Epidermal melanocyte (primary cell): ENCODE measurements around the gene SPRR3.
"Not testable (repeated sequence)": the region's sequence is repeated elsewhere in the genome, so short reads cannot be mapped to it uniquely, and the experiment has no call there.

Source experiments
- DNase-seq: peaks from one replicate; pipeline ENCODE4 v3.0.0; 2011; ENCODE audit warnings: low spot score; ENCODE audit not compliant: insufficient read length

Gene SPRR3

DNA sequence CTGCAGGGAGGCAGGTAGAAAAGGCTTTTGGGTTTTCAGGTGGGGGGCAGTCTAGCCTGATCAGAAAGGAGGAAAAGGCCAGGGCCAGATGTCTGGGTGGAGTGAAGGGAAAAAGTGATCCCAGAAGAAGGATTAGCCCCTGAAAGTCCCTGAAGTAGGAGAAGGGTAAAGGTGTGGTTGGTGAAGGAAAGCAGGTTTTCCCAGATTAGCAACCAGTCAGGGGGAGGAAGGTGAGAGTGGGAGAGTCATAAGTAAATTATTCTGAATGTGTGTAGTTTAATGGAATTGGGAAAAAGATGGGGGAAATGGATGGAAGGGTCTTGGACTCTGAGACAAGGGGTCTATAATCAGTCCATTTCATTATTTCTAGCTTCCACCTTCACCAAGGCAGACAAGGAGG lies 18.3 kb upstream of the SPRR3 start:
- no peak for DNase-seq

DNA sequence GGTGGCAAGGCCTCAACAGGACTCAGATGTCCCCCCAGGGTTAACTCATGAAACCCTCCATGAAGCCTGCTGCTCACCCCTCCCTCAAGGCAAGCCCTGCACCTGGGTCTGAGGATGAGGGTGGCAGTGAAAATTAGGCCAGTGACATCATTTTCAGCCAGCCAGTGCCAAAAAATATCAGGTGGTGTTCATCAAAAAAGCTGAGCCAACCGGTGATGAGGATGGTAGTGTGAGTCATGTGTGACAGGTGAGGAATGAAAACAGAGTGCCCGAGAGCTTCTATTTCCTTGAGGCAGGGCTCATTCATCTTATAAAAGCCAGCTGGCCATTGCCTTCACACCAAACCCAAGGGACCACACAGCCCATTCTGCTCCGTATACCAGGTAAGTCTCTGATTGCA lies 17.8 kb upstream of the SPRR3 start, which contains the start of gene SPRR1A:
SPRR1A (plus strand) TSS at position 339 of the 400 bp plus-strand sequence. CDS start 1,150 bp downstream, outside the sequence.
- DNase-seq, result no peak

DNA sequence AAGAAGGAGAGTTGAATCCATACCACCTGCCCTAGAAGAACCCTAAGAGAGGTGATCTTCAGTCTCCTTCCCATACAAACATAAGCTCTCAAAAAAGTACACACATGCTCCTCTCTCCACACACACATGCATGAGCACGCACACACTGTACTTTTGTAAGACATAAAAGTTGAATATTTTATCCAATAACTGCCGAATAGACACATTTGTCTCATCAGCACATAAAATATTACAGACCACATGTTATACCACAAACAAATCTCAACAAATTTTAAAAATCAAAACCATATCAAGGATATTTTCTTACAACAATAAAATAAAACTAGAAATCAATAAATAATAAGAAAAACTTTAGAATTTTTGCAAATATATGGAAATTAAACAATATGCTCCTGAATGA lies 15.0 kb upstream of the SPRR3 start:
- DNase-seq, result no peak

DNA sequence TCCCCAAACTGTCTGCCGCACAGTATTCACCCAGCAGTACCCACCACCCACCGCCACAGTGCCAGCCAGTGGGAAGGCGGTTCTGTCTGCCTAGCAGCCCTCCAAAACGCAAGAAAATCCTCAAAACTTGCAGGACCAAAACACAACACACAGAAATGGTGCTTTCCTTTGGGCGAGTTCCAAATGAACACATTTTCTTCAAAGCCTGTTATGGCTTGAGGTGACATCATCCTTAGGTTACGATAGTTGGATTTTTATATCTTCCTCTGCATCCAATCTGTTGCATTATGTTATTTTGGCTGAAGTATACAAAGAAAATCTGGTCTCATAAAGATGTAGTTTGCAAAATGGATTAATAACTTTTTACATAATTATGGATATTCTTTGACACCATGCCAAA lies 8.4 kb upstream of the SPRR3 start:
- no peak for DNase-seq

DNA sequence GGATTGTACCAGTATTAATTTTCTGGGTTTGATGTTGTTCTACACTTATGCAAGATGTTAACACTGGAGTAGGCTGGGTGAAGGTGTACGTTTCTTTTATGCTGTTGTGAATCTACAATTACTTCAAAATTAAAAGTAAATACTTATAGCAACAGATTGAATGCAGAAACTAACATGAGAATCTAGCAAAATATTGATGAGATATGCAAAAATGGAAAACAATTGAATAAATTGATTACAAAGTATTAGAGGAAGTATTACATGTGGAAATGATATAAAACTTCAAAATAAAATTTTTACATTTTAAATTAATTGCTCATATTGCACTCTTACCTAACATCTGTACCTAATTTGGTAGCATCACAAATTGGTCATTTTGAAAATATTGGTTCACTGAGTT lies 5.7 kb upstream of the SPRR3 start:
- no peak for DNase-seq

DNA sequence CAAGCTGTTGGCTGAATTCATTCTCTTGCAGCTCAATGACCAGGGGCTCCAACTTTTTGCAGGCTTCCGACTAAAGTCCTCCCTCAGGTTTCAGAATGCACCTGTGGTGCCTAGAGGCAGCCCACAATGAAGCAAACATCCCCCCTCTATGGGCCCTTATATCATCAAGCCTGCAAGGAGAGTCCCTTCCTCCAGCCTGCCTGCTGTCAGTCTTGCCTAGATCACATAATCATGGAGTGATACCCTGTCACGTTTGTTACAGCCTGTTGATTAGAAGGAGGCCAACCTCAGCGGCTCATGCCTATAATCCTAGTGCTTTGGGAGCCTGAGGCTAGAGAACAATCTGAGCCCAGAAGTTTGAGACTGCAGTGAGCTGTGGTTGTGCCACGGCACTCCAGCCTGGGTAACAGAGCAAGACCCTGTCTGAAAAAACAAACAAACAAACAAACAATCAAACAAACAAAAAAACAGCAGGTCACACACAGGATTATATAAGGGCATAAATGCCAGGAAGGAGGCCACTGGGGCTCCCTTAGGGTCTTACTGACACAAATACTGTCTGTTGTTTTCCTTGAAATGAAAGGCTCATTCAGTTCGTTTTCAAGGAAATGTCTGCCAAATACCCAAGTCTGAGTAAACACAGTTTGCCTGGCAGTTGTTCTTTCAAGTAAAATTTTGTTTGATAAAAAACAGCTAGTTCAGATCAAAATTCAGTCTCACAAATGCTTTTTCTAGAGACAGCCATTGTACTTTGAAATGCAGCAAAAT lies 4.7 kb upstream of the SPRR3 start:
- DNase-seq, result no peak

DNA sequence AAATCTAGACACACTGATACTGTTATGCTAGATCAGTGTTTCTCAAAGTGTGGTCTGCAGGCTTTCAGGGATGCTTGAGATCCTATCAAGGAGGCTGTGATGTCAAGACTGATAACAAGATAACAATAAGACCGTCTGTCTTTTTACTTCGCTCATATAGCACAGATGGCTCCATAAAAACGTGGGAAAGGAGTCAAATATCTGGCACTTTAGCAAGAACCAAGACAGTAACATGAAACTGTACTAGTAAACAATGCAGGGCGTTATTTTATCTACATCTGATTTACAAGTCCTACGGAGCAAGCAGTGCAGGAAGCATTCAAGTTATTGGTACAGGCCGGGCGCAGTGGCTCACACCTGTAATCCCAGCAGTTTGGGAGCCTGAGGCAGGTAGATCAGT lies 3.6 kb upstream of the SPRR3 start:
- no peak for DNase-seq

DNA sequence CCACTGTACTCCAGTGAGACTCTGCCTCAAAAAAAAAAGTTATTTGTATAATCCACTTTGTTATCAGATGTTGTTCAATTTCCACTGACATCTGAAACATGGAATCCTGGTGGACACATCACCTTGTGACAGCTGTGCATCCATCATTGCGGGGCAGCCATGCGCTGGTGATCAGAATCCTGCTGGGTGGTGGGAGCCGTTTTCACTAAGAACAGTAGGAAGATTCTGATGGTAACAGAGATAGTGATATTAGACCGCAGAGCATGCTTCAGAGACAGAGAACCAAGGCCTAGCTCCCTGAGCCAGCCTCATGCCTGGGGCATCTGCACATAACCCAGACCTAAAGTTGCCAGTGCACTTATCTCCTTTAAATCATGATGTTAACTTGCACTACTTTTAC lies 3.1 kb upstream of the SPRR3 start:
- DNase-seq, result no peak

DNA sequence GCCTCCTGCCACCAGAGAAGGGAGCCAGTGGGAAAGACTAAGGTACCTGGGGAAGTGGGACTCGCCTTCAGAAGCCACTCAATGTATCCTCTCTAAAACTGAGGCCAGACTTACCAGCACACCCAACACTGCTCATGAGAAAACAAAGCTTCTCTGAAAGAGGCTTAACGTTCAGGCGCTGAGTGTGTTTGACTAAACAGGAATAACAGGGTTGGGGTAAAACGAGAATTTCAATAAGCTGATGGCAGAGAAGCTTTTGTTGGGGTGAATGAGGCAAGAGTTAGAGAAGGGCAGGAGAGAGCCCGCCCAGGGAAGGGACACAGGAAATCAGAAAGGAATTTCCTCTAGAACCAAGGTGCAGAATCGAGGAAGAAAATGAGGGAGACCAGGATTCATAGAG lies 1.7 kb upstream of the SPRR3 start:
- DNase-seq, result no peak

DNA sequence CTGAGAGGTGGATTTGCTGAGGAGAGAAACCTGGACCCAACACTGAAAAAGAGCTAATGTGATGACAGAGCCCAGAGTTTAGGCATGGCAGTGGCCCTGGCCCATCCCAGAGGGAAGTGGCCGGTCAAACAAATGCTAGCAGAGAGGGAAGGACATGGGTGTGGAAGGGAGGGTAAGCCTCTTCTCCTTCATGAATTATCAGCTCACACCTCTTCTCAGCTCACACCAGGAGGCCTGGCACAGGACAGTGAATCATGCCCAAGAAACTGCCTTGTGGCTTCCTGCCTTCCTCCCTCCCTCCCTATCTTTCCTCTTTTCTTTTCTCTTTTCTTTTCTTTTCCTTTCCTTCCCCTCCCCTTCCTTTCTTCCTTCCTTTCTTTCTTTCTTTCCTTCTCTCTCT lies 1.3 kb upstream of the SPRR3 start:
- no peak for DNase-seq

DNA sequence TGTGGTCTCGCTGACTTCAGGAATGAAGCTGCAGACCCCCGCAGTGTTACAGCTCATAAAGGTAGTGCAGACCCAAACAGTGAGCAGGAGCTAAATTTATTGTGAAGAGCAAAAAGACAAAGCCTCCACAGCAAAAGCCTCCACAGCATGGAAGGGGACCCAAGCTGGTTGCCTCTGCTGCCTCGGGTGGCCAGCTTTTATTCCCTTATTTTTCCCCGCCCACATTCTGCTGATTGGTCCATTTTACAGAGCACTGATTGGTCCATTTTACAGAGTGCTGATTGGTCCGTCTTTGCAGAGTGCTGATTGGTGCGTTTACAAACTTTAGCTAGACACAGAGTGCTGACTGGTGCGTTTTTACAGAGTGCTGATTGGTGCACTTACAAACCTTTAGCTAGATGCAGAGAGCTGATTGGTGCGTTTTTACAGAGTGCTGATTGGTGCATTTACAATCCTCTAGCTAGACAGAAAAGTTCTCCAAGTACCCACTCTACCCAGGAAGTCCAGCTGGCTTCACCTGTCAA lies 9.7 kb downstream of the SPRR3 start:
- not testable (repeated sequence) for DNase-seq

DNA sequence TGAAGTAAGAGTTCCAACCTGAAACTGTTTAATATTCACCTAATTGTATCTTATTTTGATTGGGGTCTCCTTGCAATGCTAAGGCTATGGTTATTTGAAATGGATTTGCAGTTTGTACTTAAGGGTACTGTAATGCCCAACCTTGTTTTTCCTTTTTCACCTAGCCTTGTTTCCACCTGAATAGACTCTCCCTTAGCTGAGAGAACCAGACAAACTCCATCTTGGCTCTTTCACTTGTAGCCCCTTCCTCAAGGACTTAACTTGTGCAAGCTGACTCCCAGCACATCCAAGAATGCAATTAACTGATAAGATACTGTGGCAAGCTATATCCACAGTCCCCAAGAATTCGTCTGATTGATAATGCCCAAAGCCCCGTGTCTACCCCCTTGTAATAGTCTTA lies 20.3 kb downstream of the SPRR3 start:
- DNase-seq, result not testable (repeated sequence)

DNA sequence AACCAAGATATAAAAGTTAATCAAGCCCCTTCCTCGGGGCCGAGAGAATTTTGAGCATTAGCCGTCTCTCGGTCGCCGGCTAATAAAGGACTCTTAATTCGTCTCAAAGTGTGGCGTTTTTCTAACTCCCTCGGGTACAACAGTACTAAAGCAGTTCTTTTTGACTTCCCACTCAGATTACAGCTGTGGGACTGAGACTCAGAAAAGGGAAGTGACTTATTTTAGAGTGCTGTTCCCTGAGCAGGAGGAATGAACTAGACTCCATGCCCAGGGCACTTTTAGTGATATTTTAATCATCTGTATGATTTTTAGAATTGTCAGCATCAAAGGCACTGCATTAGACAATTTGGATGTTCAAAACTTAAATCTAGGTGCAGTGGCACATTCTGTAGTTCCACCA lies 20.8 kb downstream of the SPRR3 start:
- DNase-seq, result not testable (repeated sequence)

DNA sequence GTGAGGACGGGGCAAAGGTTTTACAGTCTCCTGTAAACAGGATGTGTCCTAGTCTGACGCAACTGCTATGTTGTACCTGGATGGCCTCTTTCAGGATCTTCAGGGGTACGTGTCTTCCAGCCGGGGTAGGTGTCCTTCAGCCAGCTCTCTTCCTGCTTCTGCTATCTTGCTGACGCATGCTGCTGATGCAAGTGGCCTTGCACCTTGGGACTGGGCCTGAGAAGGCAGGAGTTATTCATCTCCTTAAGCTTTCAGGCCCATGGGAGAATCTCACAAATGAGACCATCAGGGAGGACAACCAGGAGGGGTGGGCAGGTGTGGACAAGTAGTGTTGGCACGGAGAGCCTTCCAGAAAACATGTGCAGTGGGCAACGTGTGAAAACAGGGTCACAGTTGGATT lies 21.6 kb downstream of the SPRR3 start:
- DNase-seq, result no peak

DNA sequence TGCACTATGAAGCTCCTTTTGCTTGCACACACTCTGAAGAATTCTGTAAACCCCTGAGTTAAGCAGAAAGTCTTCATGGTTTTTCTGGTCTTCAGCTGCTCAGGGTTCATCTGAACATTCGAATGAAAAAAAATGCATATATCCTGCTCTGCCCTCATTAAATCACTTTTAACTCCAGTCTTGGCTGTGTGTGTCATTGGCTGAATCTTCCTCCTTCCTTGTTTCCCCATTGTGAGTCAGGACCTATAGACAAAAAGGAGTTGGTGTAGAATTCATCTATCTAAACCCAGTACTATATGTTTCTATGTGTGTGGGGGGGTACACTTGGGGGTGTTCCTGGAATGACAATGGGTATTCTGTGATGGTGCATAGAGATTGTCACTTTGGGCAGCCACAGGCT lies 22.9 kb downstream of the SPRR3 start:
- DNase-seq, result no peak

DNA sequence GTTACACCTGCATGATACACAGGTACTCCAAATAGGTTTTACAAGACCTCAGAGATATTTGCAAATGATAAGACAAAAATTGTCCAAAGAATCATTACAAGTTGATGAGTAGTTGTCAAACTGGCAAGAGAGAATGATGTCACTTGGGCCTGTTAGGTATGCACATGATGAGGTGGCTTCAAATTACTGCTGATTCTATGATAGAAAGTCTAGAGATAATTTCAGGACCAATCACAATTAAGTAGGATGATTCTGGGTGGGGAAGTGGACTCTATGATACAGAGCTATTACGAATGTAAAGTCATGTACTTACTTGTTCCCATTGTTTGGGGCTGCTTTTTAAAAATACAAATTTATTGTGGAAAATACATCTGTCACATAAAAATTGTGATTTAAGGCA lies 24.2 kb downstream of the SPRR3 start:
- DNase-seq, result no peak

DNA sequence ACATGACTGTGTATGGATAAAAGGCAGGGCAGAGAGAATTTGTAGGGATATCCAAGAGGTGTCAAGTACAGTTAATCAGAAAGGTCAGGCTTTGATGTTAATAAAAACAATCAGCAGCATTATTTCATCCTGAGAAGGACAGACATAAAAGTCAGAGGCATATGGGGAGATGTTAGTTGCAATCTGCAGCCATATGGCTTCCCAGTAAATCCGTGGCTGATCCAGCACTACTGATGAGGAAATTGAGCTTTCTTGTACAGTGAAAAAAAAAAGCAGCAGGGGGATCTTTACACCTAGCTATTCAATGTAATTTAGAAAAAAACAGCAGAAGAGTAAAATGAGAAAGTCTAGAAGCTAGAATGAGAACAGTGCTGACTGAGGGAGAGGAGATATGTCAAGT lies 27.2 kb downstream of the SPRR3 start:
- no peak for DNase-seq

DNA sequence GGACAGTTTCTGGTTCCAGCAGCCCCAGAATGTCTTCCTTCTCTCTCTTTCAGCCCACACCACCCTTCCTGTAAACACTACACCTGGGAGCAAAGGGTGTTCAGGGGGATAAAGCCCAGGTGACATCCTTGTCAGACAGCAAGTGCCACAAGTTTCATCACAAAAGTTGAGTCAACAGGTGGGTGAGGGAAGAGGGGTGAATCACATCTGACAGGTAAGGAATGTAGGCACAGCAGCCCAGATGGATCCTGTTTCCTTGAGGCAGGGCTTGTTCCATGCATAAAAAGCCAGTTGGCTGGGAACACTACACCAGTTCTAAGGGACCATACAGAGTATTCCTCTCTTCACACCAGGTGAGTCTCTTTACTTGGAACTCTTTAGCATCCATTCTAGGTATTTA lies 29.3 kb downstream of the SPRR3 start, which contains the start of gene SPRR1B:
SPRR1B (plus strand) TSS at position 309 of the 400 bp plus-strand sequence. CDS start 1,143 bp downstream, outside the sequence.
- no peak for DNase-seq

DNA sequence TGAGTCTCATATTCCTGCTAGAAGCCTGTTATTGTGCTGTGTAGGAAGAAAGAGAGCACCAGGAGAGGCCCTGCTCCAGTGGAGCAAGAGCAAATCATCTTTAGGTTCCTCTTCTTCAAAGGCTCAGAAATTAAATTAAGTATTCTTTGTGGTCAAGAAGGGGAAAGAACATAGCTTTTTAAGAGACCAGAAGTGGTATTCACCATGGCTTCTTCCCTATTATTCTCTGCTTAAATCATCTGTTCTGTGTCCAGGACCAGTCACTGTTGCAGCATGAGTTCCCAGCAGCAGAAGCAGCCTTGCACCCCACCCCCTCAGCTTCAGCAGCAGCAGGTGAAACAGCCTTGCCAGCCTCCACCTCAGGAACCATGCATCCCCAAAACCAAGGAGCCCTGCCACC lies 30.5 kb downstream of the SPRR3 start:
- no peak for DNase-seq

DNA sequence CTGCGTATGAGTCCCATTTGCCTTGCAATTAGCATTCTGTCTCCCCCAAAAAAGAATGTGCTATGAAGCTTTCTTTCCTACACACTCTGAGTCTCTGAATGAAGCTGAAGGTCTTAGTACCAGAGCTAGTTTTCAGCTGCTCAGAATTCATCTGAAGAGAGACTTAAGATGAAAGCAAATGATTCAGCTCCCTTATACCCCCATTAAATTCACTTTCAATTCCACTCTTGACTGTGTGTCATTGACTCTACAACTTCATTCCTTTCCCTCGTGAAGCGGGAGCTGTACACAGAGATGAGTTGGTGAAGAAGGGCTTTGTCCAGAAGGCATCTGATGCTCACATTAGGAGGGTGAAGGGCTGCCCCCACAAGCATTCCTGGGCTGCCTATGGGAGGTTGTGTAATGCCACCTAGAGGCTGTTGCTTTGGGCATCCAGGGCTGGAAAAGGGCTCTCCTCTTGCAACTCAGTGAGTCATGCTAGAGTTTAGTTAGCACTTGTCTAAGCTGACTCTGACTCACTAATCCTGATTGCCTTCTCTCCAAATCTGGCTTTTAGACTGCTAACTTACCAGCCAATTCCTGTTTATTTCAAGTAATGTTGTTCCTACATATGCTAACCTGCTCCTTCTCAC lies 31.2 kb downstream of the SPRR3 start:
- no peak for DNase-seq

DNA sequence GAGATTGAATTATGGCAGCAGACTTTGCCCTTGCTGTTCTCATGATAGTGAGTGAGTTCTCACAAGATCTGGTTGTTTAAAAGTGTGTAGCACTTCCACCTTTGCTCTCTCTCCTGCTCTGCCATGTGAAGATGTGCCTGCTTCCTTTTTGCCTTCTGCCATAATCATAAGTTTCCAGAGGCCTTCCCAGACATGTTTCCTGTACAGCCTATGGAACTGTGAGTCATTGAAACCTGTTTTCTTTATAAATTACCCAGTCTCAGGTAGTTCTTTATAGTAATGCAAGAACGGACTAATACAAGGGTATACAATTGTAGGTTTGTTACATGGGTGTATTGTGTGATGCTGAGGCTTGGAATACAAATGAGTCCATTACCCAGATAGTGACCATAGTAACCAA lies 33.7 kb downstream of the SPRR3 start:
- DNase-seq, result no peak

DNA sequence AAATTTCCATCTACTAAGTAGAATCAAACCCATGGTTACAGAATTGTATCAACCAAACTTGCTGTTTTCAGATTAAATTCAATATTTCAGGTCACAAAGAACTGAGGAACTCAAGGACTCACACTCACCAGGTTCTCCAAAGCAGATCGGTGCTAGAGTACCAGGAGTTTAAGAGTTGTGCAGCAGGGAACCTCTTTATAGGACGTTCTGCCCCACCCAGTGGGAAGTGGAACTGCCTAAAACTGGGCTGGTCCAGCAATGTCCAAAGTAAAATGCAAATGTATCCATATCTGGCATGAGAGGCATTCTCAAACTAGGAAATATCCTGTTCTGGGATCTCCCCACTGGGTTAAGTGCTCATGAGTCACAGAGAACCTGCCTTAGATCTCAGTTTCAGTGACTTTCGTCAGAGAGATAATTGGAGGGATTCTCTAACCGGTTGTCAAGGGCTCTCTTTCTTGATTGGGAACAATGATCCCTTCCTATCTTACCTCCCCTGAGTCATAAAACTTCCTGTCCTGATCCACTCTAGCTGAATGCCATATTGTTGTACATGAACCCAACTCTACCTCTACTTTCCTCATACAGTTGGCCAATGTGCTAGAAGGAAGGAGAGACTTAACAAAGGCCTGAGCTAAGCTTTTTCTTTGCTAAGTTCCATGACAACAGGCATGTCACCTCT lies 39.5 kb downstream of the SPRR3 start, which contains the start of gene SPRR2D:
SPRR2D (minus strand) TSS at position 171 of the 682 bp plus-strand sequence. CDS start 774 bp downstream, outside the sequence.
- DNase-seq, result no peak
